Neuronal stem cell (in vitro differentiated cells): ENCODE results near the gene CDK15.
A peak's percentile ranks its signal among the peaks of the same experiment; 100 is the strongest.

Experiments used
- DNase-seq: peaks from one replicate; pipeline ENCODE4 v3.0.0-alpha.2; 2013; ENCODE audit warnings: low spot score
- H2AFZ ChIP-seq: one replicate; pipeline ENCODE4 v1.6.1; 2013; ENCODE audit warnings: mild to moderate bottlenecking, low read length, inconsistent platforms
- H2AK5ac ChIP-seq: 2 replicates; pipeline ENCODE4 v1.6.1; 2013; ENCODE audit warnings: low read depth, mild to moderate bottlenecking, inconsistent platforms, low read length, moderate library complexity, mixed read lengths
- H2BK120ac ChIP-seq: 2 replicates; pipeline ENCODE4 v1.6.1; 2013; ENCODE audit warnings: low read depth, mild to moderate bottlenecking, inconsistent platforms, low read length, moderate library complexity, mixed read lengths
- H2BK12ac ChIP-seq: one replicate; pipeline ENCODE4 v1.6.1; 2013; ENCODE audit warnings: low read length, inconsistent platforms
- H2BK15ac ChIP-seq: 2 replicates; pipeline ENCODE4 v1.6.1; 2013; ENCODE audit warnings: mild to moderate bottlenecking, low read length, inconsistent platforms, mixed read lengths
- H2BK5ac ChIP-seq: one replicate; pipeline ENCODE4 v1.6.1; 2013; ENCODE audit warnings: inconsistent platforms, mild to moderate bottlenecking, low read length, moderate library complexity
- H3K14ac ChIP-seq: one replicate; pipeline ENCODE4 v1.6.1; 2013; ENCODE audit warnings: low read length, inconsistent platforms
- H3K18ac ChIP-seq: 2 replicates; pipeline ENCODE4 v1.6.1; 2013; ENCODE audit warnings: low read length, inconsistent platforms
- H3K23ac ChIP-seq: 2 replicates; pipeline ENCODE4 v1.6.1; 2013; ENCODE audit warnings: low read depth, mild to moderate bottlenecking, mixed read lengths, low read length, inconsistent platforms; ENCODE audit not compliant: poor library complexity
- H3K27ac ChIP-seq: replicated peaks from 3 replicates; pipeline ENCODE4 v1.5.1; 2013; ENCODE audit warnings: low read length, inconsistent platforms
- H3K27me3 ChIP-seq, 3 experiments: 2 replicates each; pipeline ENCODE4 v1.6.1; 2013; ENCODE audit warnings: low read length in 3 of 3, mild to moderate bottlenecking in 2 of 3, inconsistent platforms in 1 of 3, low read depth in 1 of 3, mixed read lengths in 1 of 3, moderate library complexity in 1 of 3; ENCODE audit not compliant: control insufficient read depth in 3 of 3, insufficient read depth in 3 of 3
- H3K36me3 ChIP-seq, 2 donors: replicated peaks in 1 of 2; 2 replicates each; pipeline ENCODE4 v1.6.1; 2013; ENCODE audit warnings: low read length in 2 of 2; ENCODE audit not compliant: control insufficient read depth in 2 of 2, insufficient read depth in 2 of 2
- H3K4ac ChIP-seq: 2 replicates; pipeline ENCODE4 v1.6.1; 2013; ENCODE audit warnings: inconsistent platforms, mild to moderate bottlenecking, low read length, moderate library complexity
- H3K4me1 ChIP-seq, 2 donors: 1 replicate in 1 of 2; 2 replicates in 1 of 2; pipeline ENCODE4 v1.6.1; 2013; ENCODE audit warnings: low read length in 2 of 2, low read depth in 1 of 2; ENCODE audit not compliant: control insufficient read depth in 2 of 2, insufficient read depth in 1 of 2
- H3K4me2 ChIP-seq: one replicate; pipeline ENCODE4 v1.6.1; 2013; ENCODE audit warnings: mild to moderate bottlenecking, low read length, inconsistent platforms; ENCODE audit not compliant: insufficient read depth, poor library complexity, severe bottlenecking
- H3K4me3 ChIP-seq, 2 donors: 2 replicates each; pipeline ENCODE4 v1.5.1; 2013; ENCODE audit warnings: low read length in 2 of 2, mild to moderate bottlenecking in 2 of 2, inconsistent platforms in 1 of 2, moderate library complexity in 1 of 2
- H3K79me1 ChIP-seq: one replicate; pipeline ENCODE4 v1.6.1; 2013; ENCODE audit warnings: low read depth, mild to moderate bottlenecking, inconsistent platforms, low read length, moderate library complexity
- H3K9ac ChIP-seq: one replicate; pipeline ENCODE4 v1.6.1; 2013; ENCODE audit warnings: mild to moderate bottlenecking, low read depth, low read length, inconsistent platforms; ENCODE audit not compliant: poor library complexity
- H3K9me3 ChIP-seq, 2 donors: replicated peaks in 1 of 2; 2 replicates each; pipeline versions ENCODE3 to v1.6.1; 2013; ENCODE audit warnings: low read length in 2 of 2, mild to moderate bottlenecking in 2 of 2, inconsistent platforms in 1 of 2, low read depth in 1 of 2, mixed read lengths in 1 of 2, moderate library complexity in 1 of 2; ENCODE audit not compliant: control insufficient read depth in 2 of 2, insufficient read depth in 1 of 2
- H4K8ac ChIP-seq: one replicate; pipeline ENCODE4 v1.6.1; 2013; ENCODE audit warnings: low read depth, mild to moderate bottlenecking, inconsistent platforms, low read length, moderate library complexity
- H4K91ac ChIP-seq: one replicate; pipeline ENCODE4 v1.6.1; 2013; ENCODE audit warnings: low read length, low read depth, mild to moderate bottlenecking, inconsistent platforms; ENCODE audit not compliant: poor library complexity
- WGBS, 2 donors: extraction: QIAGEN DNeasy Blood & Tissue Kit; methylation state at CpG; one replicate each; pipeline ENCODE4 v1.1.7; 2013; ENCODE audit warnings: missing lambda C conversion rate in 2 of 2, mixed read lengths in 1 of 2; ENCODE audit not compliant: insufficient read length in 2 of 2, insufficient replicate concordance in 1 of 2; ENCODE audit errors: extremely low coverage in 2 of 2; 5-methylcytosine and 5-hydroxymethylcytosine counted together

CDK15 gene

GRCh38 chr2:201928363-201928762, 122.0 kb downstream of the CDK15 start:
- no peaks in the 10 kb centered on the region for H3K79me1 ChIP-seq
- WGBS, 2 donors = no CpG with 5 or more reads among the region's 8 CpGs

GRCh38 chr2:201929281-201930026, 123.1 kb downstream of the CDK15 start:
- H2BK5ac ChIP-seq = no peak overlapping the region
- no peaks in the 10 kb centered on the region for H3K9me3 ChIP-seq
- no peak overlapping the region for H2BK120ac ChIP-seq
- peaks cover 0 to 49% (median 0%) of the 10 kb centered on the region in 3 experiments for H3K27me3 ChIP-seq
- no peak overlapping the region for H2AFZ ChIP-seq
- no peak overlapping the region for H2BK15ac ChIP-seq
- no peak overlapping the region for H3K23ac ChIP-seq
- H2BK12ac ChIP-seq = no peak overlapping the region
- H4K8ac ChIP-seq = no peak overlapping the region
- H3K27ac ChIP-seq = no peak overlapping the region
- no peak overlapping the region for H3K14ac ChIP-seq
- WGBS, 2 donors = no CpG with 5 or more reads among the region's 3 CpGs
- H2AK5ac ChIP-seq = no peak overlapping the region
- peaks cover 20 to 25% of the 10 kb centered on the region in 2 donors for H3K4me1 ChIP-seq
- H3K4me2 ChIP-seq = no peak overlapping the region
- no peak overlapping the region for H3K4ac ChIP-seq
- H4K91ac ChIP-seq = no peak overlapping the region
- no peak overlapping the region for H3K18ac ChIP-seq
- H3K4me3 ChIP-seq = no peak overlapping the region
- no peaks in the 10 kb centered on the region for H3K36me3 ChIP-seq
- no peaks in the 10 kb centered on the region for H3K79me1 ChIP-seq
- no peak for DNase-seq
- no peak overlapping the region for H3K9ac ChIP-seq

More at GRCh38 chr2:201928363-201928762, 122.0 kb downstream of the CDK15 start:
- H2AFZ ChIP-seq = no peak overlapping the region
- H3K4ac ChIP-seq = no peak overlapping the region
- H3K27me3 ChIP-seq = peaks cover 0 to 51% (median 0%) of the 10 kb centered on the region in 3 experiments
- H2AK5ac ChIP-seq = no peak overlapping the region
- no peak overlapping the region for H3K4me2 ChIP-seq
- H3K18ac ChIP-seq = no peak overlapping the region
- H3K9me3 ChIP-seq = no peaks in the 10 kb centered on the region
- H2BK5ac ChIP-seq = no peak overlapping the region
- H3K23ac ChIP-seq = no peak overlapping the region
- H3K27ac ChIP-seq = no peak overlapping the region
- no peak overlapping the region for H3K4me3 ChIP-seq
- no peak overlapping the region for H3K14ac ChIP-seq
- H3K9ac ChIP-seq = no peak overlapping the region
- no peak overlapping the region for H4K91ac ChIP-seq
- peaks cover 11 to 14% of the 10 kb centered on the region in 2 donors for H3K4me1 ChIP-seq
- H2BK15ac ChIP-seq = peak overlapping the region; percentile 42
- H2BK120ac ChIP-seq = no peak overlapping the region
- H3K36me3 ChIP-seq = no peaks in the 10 kb centered on the region
- H2BK12ac ChIP-seq = no peak overlapping the region
- DNase-seq = no peak
- no peak overlapping the region for H4K8ac ChIP-seq

GRCh38 chr2:201930043-201930442, 123.7 kb downstream of the CDK15 start:
- H3K23ac ChIP-seq = no peak overlapping the region
- no peak overlapping the region for H2BK120ac ChIP-seq
- no peak overlapping the region for H3K27ac ChIP-seq
- no peaks in the 10 kb centered on the region for H3K36me3 ChIP-seq
- no CpG with 5 or more reads among the region's 4 CpGs for whole genome bisulfite sequencing, 2 donors
- no peak for DNase-seq
- H3K18ac ChIP-seq = no peak overlapping the region
- peaks cover 0 to 47% (median 0%) of the 10 kb centered on the region in 3 experiments for H3K27me3 ChIP-seq
- no peak overlapping the region for H2AK5ac ChIP-seq
- H3K4me2 ChIP-seq = no peak overlapping the region
- peaks cover 0 to 1% of the 10 kb centered on the region in 2 donors for H3K9me3 ChIP-seq
- H3K14ac ChIP-seq = no peak overlapping the region
- H4K8ac ChIP-seq = no peak overlapping the region
- H2BK12ac ChIP-seq = no peak overlapping the region
- H3K4ac ChIP-seq = no peak overlapping the region
- H2AFZ ChIP-seq = no peak overlapping the region
- H3K9ac ChIP-seq = no peak overlapping the region
- peaks cover 20 to 26% of the 10 kb centered on the region in 2 donors for H3K4me1 ChIP-seq
- no peak overlapping the region for H4K91ac ChIP-seq
- no peak overlapping the region for H3K4me3 ChIP-seq
- H3K79me1 ChIP-seq = no peaks in the 10 kb centered on the region
- no peak overlapping the region for H2BK15ac ChIP-seq
- no peak overlapping the region for H2BK5ac ChIP-seq

- Histone ChIP-seq H3K36me3 (no peaks in the 10 kb centered on the region), H3K27me3 (peaks cover 0 to 47% (median 0%) of the 10 kb centered on the region in 3 experiments), H3K18ac (no peak overlapping the region), H2BK5ac (no peak overlapping the region), H3K4me1 (peaks cover 20 to 26% of the 10 kb centered on the region in 2 donors), H3K4me2 (no peak overlapping the region), H3K4ac (no peak overlapping the region), H3K79me1 (no peaks in the 10 kb centered on the region), H3K4me3 (no peak overlapping the region), H3K14ac (no peak overlapping the region), H3K23ac (no peak overlapping the region), H3K9me3 (peaks cover 0 to 7% of the 10 kb centered on the region in 2 donors), H2BK15ac (no peak overlapping the region), H3K27ac (no peak overlapping the region), H3K9ac (no peak overlapping the region), H2AFZ (no peak overlapping the region), H4K8ac (no peak overlapping the region), H2BK12ac (no peak overlapping the region), H2AK5ac (no peak overlapping the region), H4K91ac (no peak overlapping the region), H2BK120ac (no peak overlapping the region)
- no peak for DNase-seq
These were observed 124.5 kb downstream of the CDK15 start for GRCh38 chr2:201930831-201931230.
